ENCODE results near the gene ATF6. TPM values are rescaled to one million over a fixed set of nuclear protein-coding genes. Genes with fewer than 3 reads are reported as not detected.

Gene ATF6
- total and polyA plus RNA-seq, 2 of the 4 experiments (the other 2 are of a cell fraction) = 12.2 to 17.6 TPM

- no peak overlapping the region for H3K4me3 ChIP-seq (ENCODE audit: insufficient read depth, low read depth, low read length)
- H3K14ac ChIP-seq (replicated peaks; ENCODE audit: low read depth, low read length) = no peak overlapping the region
- intact Hi-C loops (cut with micrococcal nuclease) (no loop called here), in situ Hi-C loops (cut with MboI; ENCODE audit: low sequenced_read_pairs) (no loop called here), dilution Hi-C loops (cut with HindIII; ENCODE audit: low sequenced_read_pairs, unreplicated experiment) (no loop called here)
- POLR2A ChIA-PET (ENCODE audit: unreplicated experiment) = interaction anchor here (0.7 kb wide), 1 partner anchor 693 kb away, joined by 3 read pairs; no protein-coding TSS in a partner anchor
- H2AK9ac ChIP-seq (replicated peaks; ENCODE audit: low read depth, low read length, poor library complexity) = no peak overlapping the region
- H4K91ac ChIP-seq (ENCODE audit: insufficient read depth, low read depth, low read length) = no peak overlapping the region
- peak; percentile 51 for DNase-seq
- no TSS peak for BruUV-seq (replicated peaks)
- no peak overlapping the region for H2BK5ac ChIP-seq (ENCODE audit: low read depth, low read length, poor library complexity, severe bottlenecking)
- H3K79me1 ChIP-seq (ENCODE audit: low read depth in 1 of 2, low read length in 2 of 2) = 0 out of 4 replicates have a peak, but pooled peaks cover 0 to 4% of the 10 kb centered on the region in 2 experiments
- H4K20me1 ChIP-seq (ENCODE audit: insufficient read depth, low read length) = no peaks in the 10 kb centered on the region
- H2BK15ac ChIP-seq (ENCODE audit: low read depth, low read length) = no peak overlapping the region
- no peak overlapping the region for H3K56ac ChIP-seq (ENCODE audit: extremely low read depth, insufficient read depth, low read length)
- no peak overlapping the region for H2AK5ac ChIP-seq (ENCODE audit: low read depth, low read length)
- no peak overlapping the region for H3K27ac ChIP-seq (ENCODE audit: insufficient read depth, low read length)
- no peak for ATAC-seq (ENCODE audit: low read depth)
- H2AFZ ChIP-seq (replicated peaks; ENCODE audit: low read length, poor library complexity) = no peak overlapping the region
- CTCF ChIA-PET = no interaction called here
- no peak overlapping the region for H4K8ac ChIP-seq (ENCODE audit: low read depth in 2 of 2, low read length in 2 of 2)
- no peak overlapping the region for H3K4ac ChIP-seq (ENCODE audit: low read depth, low read length)
- H3K9me1 ChIP-seq (ENCODE audit: insufficient read depth, low read length) = 0 out of 2 replicates have a peak, but pooled peaks cover 3% of the 10 kb centered on the region
- H3K36me3 ChIP-seq (ENCODE audit: control insufficient read depth, insufficient read depth, low read length) = no peaks in the 10 kb centered on the region; the same call in 1 of the 2 replicates
- TF ChIP-seq USF2 (IDR thresholded peaks at IDR 0.05; ENCODE audit: low read depth, low read length) = no peak
- no peaks in the 10 kb centered on the region for H3K27me3 ChIP-seq (ENCODE audit: control insufficient read depth, insufficient read depth, low read length)
- peaks cover 8% of the 10 kb centered on the region for H3K4me1 ChIP-seq (ENCODE audit: control insufficient read depth, insufficient read depth, low read length)
- H3K4me2 ChIP-seq (ENCODE audit: low read depth, low read length) = no peak overlapping the region
- H3K9me3 ChIP-seq (ENCODE audit: control insufficient read depth, insufficient read depth, low read length) = no peaks in the 10 kb centered on the region
- no peak overlapping the region for H3K23ac ChIP-seq (ENCODE audit: low read depth, low read length)
- no peak overlapping the region for H3K18ac ChIP-seq (ENCODE audit: low read depth, low read length)
- no CpG with 5 or more reads among the region's 7 CpGs for WGBS, 2 experiments (ENCODE audit: extremely low coverage in 2 of 2, insufficient read length in 1 of 2)
- no peak overlapping the region for H2BK20ac ChIP-seq (ENCODE audit: low read depth, low read length)
- no peak overlapping the region for H3K9ac ChIP-seq (ENCODE audit: low read depth, low read length)
- no peak overlapping the region for H4K5ac ChIP-seq (ENCODE audit: low read depth, low read length)
- no peak overlapping the region for H2BK120ac ChIP-seq (ENCODE audit: low read depth, low read length)
These were observed 192.3 kb downstream of the ATF6 start for GRCh38 chr1:161958425-161958824.
